Left ventricle myocardium inferior (tissue), 1 donor: ENCODE measurements around the gene CCDC61. TPM values are rescaled to one million over a fixed set of nuclear protein-coding genes. Genes with fewer than 3 reads are reported as not detected.

Experiments used
- DNase-seq: peaks from one replicate; pipeline ENCODE4 v3.0.0-alpha.2; 2020
- H3K27ac ChIP-seq: fragments of 200-600 bp; replicated peaks from 2 replicates; pipeline ENCODE4 v1.8.0; 2021
- H3K27me3 ChIP-seq: fragments of 200-600 bp; 2 replicates; pipeline ENCODE4 v1.8.0; 2021; ENCODE audit warnings: low read depth
- H3K36me3 ChIP-seq: fragments of 200-600 bp; 2 replicates; pipeline ENCODE4 v1.8.0; 2021
- H3K4me1 ChIP-seq: fragments of 200-600 bp; 2 replicates; pipeline ENCODE4 v1.8.0; 2021
- H3K4me3 ChIP-seq: fragments of 200-600 bp; 2 replicates; pipeline ENCODE4 v1.8.0; 2021; ENCODE audit warnings: mild to moderate bottlenecking, moderate library complexity
- H3K9me3 ChIP-seq: fragments of 200-600 bp; replicated peaks from 2 replicates; pipeline ENCODE4 v1.8.0; 2021
- CTCF ChIP-seq: fragments of 200-600 bp; IDR thresholded peaks from 2 replicates; pipeline ENCODE4 v1.8.0; 2021; ENCODE audit warnings: antibody characterized with exemption, mild to moderate bottlenecking, borderline replicate concordance
- intact Hi-C: fragments of 100-400 bp; cut with micrococcal nuclease; formaldehyde crosslinking; loops from one replicate; pipeline ENCODE4 v1.11.0; 2022
- total RNA-seq: library from RNA; stranded (reverse); fragmentation: NEBNext Ultra II Directional; extraction: Animal tissue kit (Norgen Biotek cat#: 25700); gene quantifications from one replicate; pipeline ENCODE4 v1.2.1, GENCODE V29; 2021
- donor health status: DM: no; HTN: yes; CAD: no; lungs with severe emphysema.

CCDC61 gene
- total RNA-seq, 1 donor from 2014 or later, result 8.7 TPM

GRCh38 chr19:46049597-46049996, 54.3 kb downstream of the CCDC61 start:
- intact Hi-C loops, result no loop called here
- H3K9me3 ChIP-seq, result peaks cover 19% of the 10 kb centered on the region
- no peak overlapping the region for H3K27ac ChIP-seq
- H3K4me3 ChIP-seq, result no peak overlapping the region
- H3K27me3 ChIP-seq, result peaks cover 95% of the 10 kb centered on the region
- no peak for DNase-seq
- H3K4me1 ChIP-seq, result no peaks in the 10 kb centered on the region
- no peak for TF ChIP-seq CTCF
- H3K36me3 ChIP-seq, result no peaks in the 10 kb centered on the region

DNA sequence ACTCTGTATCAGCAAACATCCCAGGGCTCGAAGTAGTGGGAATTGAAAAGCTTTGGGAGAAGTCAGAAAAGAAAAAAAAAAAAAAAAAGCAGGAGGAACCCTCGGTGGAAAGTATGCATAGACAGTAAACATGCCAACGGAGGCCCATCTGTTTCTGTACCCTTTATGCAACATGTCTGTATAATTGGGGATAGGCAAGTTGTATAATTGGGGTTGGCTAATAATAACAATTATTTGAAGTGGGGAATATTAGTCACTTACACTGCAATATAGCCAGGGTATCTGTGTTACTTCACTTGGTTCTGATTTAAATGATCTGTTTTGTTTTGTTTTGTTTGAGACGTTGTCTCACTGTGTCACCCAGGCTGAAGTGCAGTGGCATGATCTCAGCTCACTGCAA, 57.6 kb downstream of the CCDC61 start:
- no peak for TF ChIP-seq CTCF
- intact Hi-C loops, result no loop called here
- Histone ChIP-seq H3K4me3 (no peak overlapping the region), H3K27me3 (peaks cover 97% of the 10 kb centered on the region), H3K27ac (no peak overlapping the region), H3K9me3 (peaks cover 8% of the 10 kb centered on the region), H3K36me3 (no peaks in the 10 kb centered on the region), H3K4me1 (no peaks in the 10 kb centered on the region)
- no peak for DNase-seq

DNA sequence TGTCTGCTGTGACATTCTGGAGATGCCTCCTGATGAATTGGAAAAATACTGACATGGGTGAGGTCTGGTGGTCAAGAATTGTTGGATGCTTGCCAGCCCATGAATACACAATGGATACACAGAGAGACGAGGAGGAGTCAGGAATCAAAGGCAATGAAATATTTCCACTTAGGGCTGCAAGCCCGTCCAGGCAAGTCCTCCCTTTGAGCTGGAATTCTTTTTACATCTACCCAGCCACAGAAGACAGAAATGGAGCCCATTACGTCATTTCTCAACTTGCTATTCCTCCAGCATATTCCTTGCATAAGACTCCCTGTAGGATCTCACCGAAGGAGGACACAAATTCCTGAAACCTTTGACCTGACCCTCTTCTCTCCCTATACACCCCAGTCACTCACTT, 61.3 kb downstream of the CCDC61 start:
- Histone ChIP-seq H3K4me1 (no peaks in the 10 kb centered on the region), H3K36me3 (no peaks in the 10 kb centered on the region), H3K4me3 (no peak overlapping the region), H3K27ac (no peak overlapping the region), H3K27me3 (peaks cover 95% of the 10 kb centered on the region), H3K9me3 (peaks cover 15% of the 10 kb centered on the region)
- intact Hi-C loops, result no loop called here
- DNase-seq, result no peak
- no peak for TF ChIP-seq CTCF

GRCh38 chr19:46058778-46059177, 63.5 kb downstream of the CCDC61 start:
- Histone ChIP-seq H3K4me1 (no peaks in the 10 kb centered on the region), H3K27ac (no peak overlapping the region), H3K4me3 (no peak overlapping the region), H3K36me3 (no peaks in the 10 kb centered on the region), H3K9me3 (peaks cover 15% of the 10 kb centered on the region), H3K27me3 (peaks cover 94% of the 10 kb centered on the region)
- DNase-seq, result no peak
- intact Hi-C loops, result no loop called here
- TF ChIP-seq CTCF, result no peak

DNA sequence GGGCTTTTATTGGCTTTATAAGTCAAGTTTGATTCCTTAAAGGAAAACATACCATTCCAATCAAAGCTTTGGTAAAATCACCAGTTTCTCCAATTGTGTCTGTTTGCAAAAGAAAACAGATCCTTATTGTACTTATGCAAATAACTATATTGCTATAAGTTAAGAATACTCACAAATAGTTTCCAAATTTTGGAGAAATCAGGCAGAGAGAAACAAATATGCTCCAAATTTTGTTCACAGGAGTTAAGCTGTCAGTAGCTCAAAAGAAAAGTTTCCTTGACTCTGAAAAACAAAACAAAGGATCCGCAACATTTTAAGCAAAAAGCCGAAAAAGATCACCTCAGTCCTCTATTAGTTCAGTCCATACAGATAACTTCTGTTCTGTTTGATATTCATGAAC, 64.7 kb downstream of the CCDC61 start:
- intact Hi-C loops, result no loop called here
- Histone ChIP-seq H3K36me3 (no peaks in the 10 kb centered on the region), H3K27me3 (peaks cover 94% of the 10 kb centered on the region), H3K4me1 (no peaks in the 10 kb centered on the region), H3K27ac (no peak overlapping the region), H3K4me3 (no peak overlapping the region), H3K9me3 (peaks cover 15% of the 10 kb centered on the region)
- no peak for DNase-seq
- no peak for TF ChIP-seq CTCF

DNA sequence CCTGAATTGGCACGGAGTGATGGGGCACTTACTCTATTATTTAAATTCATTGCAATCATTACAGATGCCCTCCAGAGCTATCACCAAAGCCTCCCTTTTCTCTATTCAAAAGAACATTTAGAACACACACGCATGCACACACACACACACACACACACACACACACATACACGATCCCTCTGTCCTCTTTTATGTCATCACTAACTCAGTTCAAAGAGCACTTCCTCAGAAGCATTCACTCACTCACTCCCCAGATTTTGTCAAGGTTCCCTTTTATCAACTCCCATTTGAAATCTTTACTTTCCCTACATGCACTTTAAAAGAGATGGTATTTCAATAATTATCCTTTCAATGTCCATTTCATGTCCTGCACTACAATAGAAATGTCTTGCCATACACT, 67.9 kb downstream of the CCDC61 start:
- intact Hi-C loops, result no loop called here
- TF ChIP-seq CTCF, result no peak
- no peak overlapping the region for H3K27ac ChIP-seq
- H3K9me3 ChIP-seq, result peaks cover 15% of the 10 kb centered on the region
- H3K4me1 ChIP-seq, result no peaks in the 10 kb centered on the region
- DNase-seq, result no peak
- H3K36me3 ChIP-seq, result no peaks in the 10 kb centered on the region
- H3K4me3 ChIP-seq, result no peak overlapping the region
- peaks cover 94% of the 10 kb centered on the region for H3K27me3 ChIP-seq
